GM08714 (cell line): ENCODE data around the gene PIPOX.

Experiments used
- H3K4me3 ChIP-seq: fragments of 200-500 bp; sonication (Bioruptor generic); 2 replicates; pipeline ENCODE4 v1.5.1; 2014; ENCODE audit warnings: mild to moderate bottlenecking, low read length, inconsistent platforms
- ZNF274 ChIP-seq: IDR thresholded peaks from 2 replicates; pipeline ENCODE4 v1.6.1; 2012; ENCODE audit warnings: mild to moderate bottlenecking, low read depth, low read length

The PIPOX gene

GRCh38 chr17:29049541-29050145 is 6.7 kb downstream of the PIPOX start:
- TF ChIP-seq ZNF274 = no peak
- no peak overlapping the region for H3K4me3 ChIP-seq

DNA sequence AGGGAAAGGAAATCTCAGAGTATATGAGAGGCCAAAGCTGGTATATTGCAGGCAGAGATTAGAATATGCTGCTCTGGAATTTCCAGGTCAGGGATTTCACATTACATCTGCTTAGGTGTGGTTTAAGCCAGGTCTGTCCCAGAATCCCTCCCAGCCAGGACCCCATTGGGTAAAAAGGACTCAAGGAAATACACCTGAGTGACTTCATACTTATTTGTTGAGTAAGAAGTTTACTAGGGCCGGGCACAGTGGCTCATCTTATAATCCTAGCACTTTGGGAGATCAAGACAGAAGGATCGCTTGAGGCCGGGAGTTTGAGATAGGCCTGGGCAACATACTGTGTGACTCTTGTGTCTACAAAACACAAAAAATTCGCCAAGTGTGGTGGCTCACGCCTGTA is 7.2 kb downstream of the PIPOX start:
- H3K4me3 ChIP-seq = no peak overlapping the region
- TF ChIP-seq ZNF274 = no peak

GRCh38 chr17:29051194-29051593 is 8.3 kb downstream of the PIPOX start:
- no peak for TF ChIP-seq ZNF274
- no peak overlapping the region for H3K4me3 ChIP-seq

- no peak for TF ChIP-seq ZNF274
- no peak overlapping the region for H3K4me3 ChIP-seq
Measured at GRCh38 chr17:29051731-29052130, 8.8 kb downstream of the PIPOX start.

- no peak overlapping the region for H3K4me3 ChIP-seq
- no peak for TF ChIP-seq ZNF274
Measured at GRCh38 chr17:29054835-29055234, 11.9 kb downstream of the PIPOX start.

GRCh38 chr17:29057361-29057760 is 14.4 kb downstream of the PIPOX start:
- TF ChIP-seq ZNF274 = no peak
- no peak overlapping the region for H3K4me3 ChIP-seq

DNA sequence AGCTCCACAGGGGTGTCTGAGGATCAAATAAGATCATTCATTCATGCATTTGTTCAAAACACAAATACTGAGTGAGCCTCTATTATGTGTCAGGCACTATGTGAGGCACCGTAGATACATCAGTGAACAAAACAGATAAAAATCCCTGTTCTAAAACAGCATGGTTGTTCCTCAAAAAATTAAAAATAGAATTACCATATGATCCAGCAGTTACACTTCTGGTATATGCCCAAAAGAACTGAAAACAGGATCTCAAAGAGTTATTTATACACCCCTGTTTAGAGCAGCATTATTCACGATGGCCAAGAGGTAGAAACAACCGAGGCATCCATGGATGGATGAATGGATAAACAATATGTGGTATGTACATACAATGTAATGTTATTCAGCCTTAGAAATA is 15.4 kb downstream of the PIPOX start:
- no peak overlapping the region for H3K4me3 ChIP-seq
- TF ChIP-seq ZNF274 = no peak

GRCh38 chr17:29059281-29059680 is 16.3 kb downstream of the PIPOX start:
- TF ChIP-seq ZNF274 = no peak

GRCh38 chr17:29060475-29060874 is 17.5 kb downstream of the PIPOX start:
- H3K4me3 ChIP-seq = no peak overlapping the region
- no peak for TF ChIP-seq ZNF274

More at GRCh38 chr17:29059281-29059680, 16.3 kb downstream of the PIPOX start:
- H3K4me3 ChIP-seq = no peak overlapping the region

- H3K4me3 ChIP-seq = no peak overlapping the region
- TF ChIP-seq ZNF274 = no peak
Measured at GRCh38 chr17:29061036-29061435, 18.1 kb downstream of the PIPOX start.

GRCh38 chr17:29062215-29062614 is 19.3 kb downstream of the PIPOX start:
- no peak overlapping the region for H3K4me3 ChIP-seq
- no peak for TF ChIP-seq ZNF274

DNA sequence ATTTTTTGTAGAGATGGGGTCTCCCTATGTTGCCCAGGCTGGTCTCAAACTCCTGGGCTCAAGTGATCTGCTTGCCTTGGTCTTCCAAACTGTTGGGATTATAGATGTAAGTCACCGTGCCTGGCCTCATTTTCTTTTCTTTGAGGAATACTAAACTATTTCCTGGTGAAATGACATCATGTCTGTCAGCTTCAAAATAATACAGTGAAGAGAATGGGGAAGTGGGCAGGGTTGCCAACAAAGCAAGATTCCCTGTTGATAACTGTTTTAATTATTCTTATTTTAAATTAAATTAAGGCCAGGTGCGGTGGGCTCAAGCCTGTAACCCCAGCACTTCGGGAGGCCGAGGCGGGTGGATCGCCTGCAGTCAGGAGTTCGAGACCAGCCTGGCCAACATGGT is 21.1 kb downstream of the PIPOX start:
- H3K4me3 ChIP-seq = no peak overlapping the region
- TF ChIP-seq ZNF274 = no peak

DNA sequence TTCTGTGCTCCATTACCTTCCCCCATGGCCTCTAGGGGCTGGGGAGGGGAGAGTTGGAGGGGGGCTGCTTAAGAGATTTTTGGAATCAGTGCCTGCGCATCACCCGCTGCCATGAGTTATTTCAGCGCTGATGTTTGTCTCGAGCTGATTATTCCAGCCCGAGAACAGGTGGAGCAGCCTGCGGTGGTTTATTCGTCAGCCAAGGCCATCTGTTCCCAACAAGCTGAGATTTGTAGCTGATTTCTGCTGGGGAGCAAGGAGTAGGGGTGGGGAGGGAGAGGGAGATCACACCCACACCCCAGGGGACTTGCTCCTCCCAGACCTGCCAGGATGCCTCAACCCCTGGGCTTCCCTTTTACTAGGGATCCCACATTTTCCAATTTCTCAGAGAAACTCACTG is 23.1 kb downstream of the PIPOX start:
- H3K4me3 ChIP-seq = no peak overlapping the region
- no peak for TF ChIP-seq ZNF274

- no peak for TF ChIP-seq ZNF274
- no peak overlapping the region for H3K4me3 ChIP-seq
Measured at GRCh38 chr17:29066606-29067005, 23.7 kb downstream of the PIPOX start.

- no peak for TF ChIP-seq ZNF274
- H3K4me3 ChIP-seq = no peak overlapping the region
Measured at GRCh38 chr17:29068818-29069217, 25.9 kb downstream of the PIPOX start.

DNA sequence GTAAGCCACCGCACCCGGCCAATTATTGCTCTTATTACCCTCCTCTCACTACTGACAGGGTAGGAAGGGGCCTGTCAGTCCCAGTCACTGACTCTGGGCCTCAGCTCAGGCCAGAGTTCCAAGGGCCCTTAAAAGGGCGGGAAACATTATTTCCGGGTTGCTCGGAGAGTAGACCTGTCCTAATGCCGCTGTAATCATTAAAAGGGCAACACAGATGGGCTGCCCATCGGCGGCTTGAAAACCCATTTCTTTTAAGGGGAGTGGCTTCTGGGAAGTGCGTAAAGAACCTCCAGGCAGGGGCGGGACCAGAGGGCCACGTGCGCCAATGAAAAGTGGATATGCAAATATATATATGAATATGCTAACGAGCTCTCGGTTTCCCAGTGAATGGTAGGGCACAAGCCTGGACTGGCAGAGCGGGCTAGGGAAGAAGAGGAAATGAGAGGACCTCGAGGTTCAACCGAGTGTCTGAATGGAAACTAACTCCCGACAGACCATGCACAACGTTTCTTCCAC is 26.6 kb downstream of the PIPOX start:
- no peak for TF ChIP-seq ZNF274

More for the DNA sequence above, 26.6 kb downstream of the PIPOX start:
- H3K4me3 ChIP-seq = no peak overlapping the region
